ENCODE results near the gene IPO7.

IPO7 gene

DNA sequence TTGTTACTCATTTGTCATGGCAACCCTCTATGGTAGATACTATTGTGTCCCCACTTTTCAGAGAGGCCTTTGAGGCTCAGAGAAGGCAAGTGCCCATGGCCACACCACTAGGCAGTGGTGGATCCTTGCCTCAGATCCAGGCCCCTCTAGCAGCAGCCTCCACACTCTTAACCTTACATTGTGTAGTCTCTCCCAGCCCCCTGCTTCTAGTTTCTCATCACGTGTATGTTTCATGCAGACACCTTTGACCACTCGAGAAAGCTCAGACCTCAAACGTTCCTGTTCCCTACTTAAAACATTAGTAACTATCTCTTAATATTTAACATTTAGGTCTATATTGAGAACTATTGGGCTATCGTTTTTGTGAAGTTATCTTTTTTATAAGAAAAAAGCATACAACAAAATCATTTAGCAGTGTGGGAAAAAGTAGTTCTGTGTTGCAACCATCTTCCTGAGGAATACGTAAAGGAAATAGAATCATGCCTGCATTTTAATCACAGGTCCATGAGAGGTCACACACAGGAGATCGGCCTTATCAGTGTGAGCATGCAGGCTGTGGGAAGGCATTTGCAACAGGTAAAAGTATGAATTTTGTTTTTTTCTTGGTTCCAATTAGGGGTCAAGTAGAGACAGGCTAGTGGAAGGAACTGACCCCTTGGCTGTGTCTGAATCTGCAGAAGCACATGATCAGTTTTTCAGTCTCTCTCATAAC lies 111.5 kb downstream of the IPO7 start:
- H3K4me3 ChIP-seq (ENCODE audit: low read depth, low read length), result no peak overlapping the region
- DNase-seq (ENCODE audit: low read depth), result no peak
- no peak for TF ChIP-seq CTCF (IDR thresholded peaks at IDR 0.05; ENCODE audit: low read depth, low read length, missing control alignments)

All from GM12864 (cell line).